Spleen (tissue), 11 donors: ENCODE data around the gene ARPP19. TPM values are rescaled to one million over a fixed set of nuclear protein-coding genes. Genes with fewer than 3 reads are reported as not detected.

ENCODE experiments used
- DNase-seq: peaks from one replicate; pipeline ENCODE4 v3.0.0-alpha.2; 2020
- H3K27ac ChIP-seq, 8 donors: fragments of 200-600 bp; sonication (generic) in 7 of 8; 1 replicate in 4 of 8; 2 replicates in 4 of 8; pipeline versions ENCODE4 v1.5.0 to v1.8.0; 2016 to 2021; ENCODE audit warnings: inconsistent platforms in 4 of 8, mild to moderate bottlenecking in 4 of 8, moderate library complexity in 1 of 8
- H3K27me3 ChIP-seq, 7 donors: fragments of 200-600 bp; sonication (generic) in 6 of 7; replicated peaks in 1 of 7; 1 replicate in 4 of 7; 2 replicates in 3 of 7; pipeline versions ENCODE4 v1.5.0 to v1.8.0; 2016 to 2021; ENCODE audit warnings: inconsistent platforms in 3 of 7, mild to moderate bottlenecking in 1 of 7
- H3K36me3 ChIP-seq, 6 donors: fragments of 200-600 bp; sonication (generic) in 5 of 6; 1 replicate in 4 of 6; 2 replicates in 2 of 6; pipeline versions ENCODE4 v1.5.0 to v1.8.0; 2016 to 2021; ENCODE audit warnings: inconsistent platforms in 2 of 6
- H3K4me1 ChIP-seq, 6 donors: fragments of 200-600 bp; sonication (generic) in 5 of 6; 1 replicate in 3 of 6; 2 replicates in 3 of 6; pipeline versions ENCODE4 v1.5.0 to v1.8.0; 2016 to 2021; ENCODE audit warnings: inconsistent platforms in 3 of 6
- H3K4me3 ChIP-seq, 8 donors: fragments of 200-600 bp; sonication (generic) in 7 of 8; 1 replicate in 4 of 8; 2 replicates in 4 of 8; pipeline versions ENCODE4 v1.5.0 to v1.8.0; 2016 to 2021; ENCODE audit warnings: inconsistent platforms in 4 of 8, mild to moderate bottlenecking in 4 of 8, moderate library complexity in 2 of 8
- H3K9me3 ChIP-seq, 8 donors: fragments of 200-600 bp; sonication (generic) in 7 of 8; 1 replicate in 4 of 8; 2 replicates in 4 of 8; pipeline versions ENCODE4 v1.5.0 to v1.8.0; 2016 to 2021; ENCODE audit warnings: inconsistent platforms in 4 of 8
- POLR2A ChIP-seq, 3 donors: fragments of 450-650 bp; IDR thresholded peaks; one replicate each; pipeline ENCODE4 v1.5.1; 2017; ENCODE audit warnings: antibody characterized with exemption in 3 of 3, mild to moderate bottlenecking in 1 of 3
- POLR2AphosphoS5 ChIP-seq, 3 donors: sonication (generic); formaldehyde crosslinking; IDR thresholded peaks; one replicate each; pipeline ENCODE4 v1.5.1; 2017; ENCODE audit warnings: antibody characterized with exemption in 3 of 3
- WGBS, 5 donors: extraction: QIAGEN DNeasy Blood & Tissue Kit in 3 of 5; methylation state at CpG; one replicate each; pipeline versions ENCODE4 v1.1.5 to v1.1.7; 2013 to 2018; 5-methylcytosine and 5-hydroxymethylcytosine counted together
- intact Hi-C: fragments of 100-400 bp; cut with DNase I; formaldehyde crosslinking; loops from one replicate; pipeline ENCODE4 v1.15.0; 2023; ENCODE audit warnings: low total_unique reads
- polyA plus RNA-seq, 3 donors: library from polyadenylated mRNA; stranded (reverse); fragments of 200-250 nt; gene quantifications; one replicate each; pipeline ENCODE4 v1.2.1, GENCODE V29; 2013
- total RNA-seq, 7 donors: library from RNA; depleted of rRNA in 3 of 7; stranded (reverse); fragments of >200 nt in 3 of 7; fragmentation: NEBNext Ultra II Directional in 4 of 7; extraction: Animal tissue kit (Norgen Biotek cat#: 25700) in 4 of 7; gene quantifications; one replicate each; pipeline versions ENCODE4 v1.1.0 to v1.2.1, GENCODE V29; 2016 to 2021
- TF ChIP-seq, protein P1 (sequence below), 11 experiments: fragments of 200-600 bp in 7 of 11; fragments of 450-650 bp in 4 of 11; sonication (generic) in 4 of 11; IDR thresholded peaks in 8 of 11; conservative IDR thresholded peaks in 3 of 11; 1 replicate in 7 of 11; 2 replicates in 4 of 11; pipeline versions ENCODE4 v1.4.0 to v1.8.0; 2016 to 2021; ENCODE audit warnings: antibody characterized with exemption in 11 of 11, inconsistent platforms in 4 of 11, mild to moderate bottlenecking in 1 of 11
- donor health status: healthy with polysubstance abuse.
- donor health status: DM: no; HTN: no; CAD: no; lungs with moderate emphysema.
- donor health status: DM: no; HTN: no; CAD: no.
- donor health status: Bipolar disorder and iron deficiency.
- donor health status: healthy.
- donor health status: DM: no; HTN: no; CAD: no.
- donor health status: DM: yes; HTN: yes; CAD: no.

ARPP19 gene
- total and polyA plus RNA-seq, 10 donors, result 18.3 to 132 (median 101) TPM

DNA sequence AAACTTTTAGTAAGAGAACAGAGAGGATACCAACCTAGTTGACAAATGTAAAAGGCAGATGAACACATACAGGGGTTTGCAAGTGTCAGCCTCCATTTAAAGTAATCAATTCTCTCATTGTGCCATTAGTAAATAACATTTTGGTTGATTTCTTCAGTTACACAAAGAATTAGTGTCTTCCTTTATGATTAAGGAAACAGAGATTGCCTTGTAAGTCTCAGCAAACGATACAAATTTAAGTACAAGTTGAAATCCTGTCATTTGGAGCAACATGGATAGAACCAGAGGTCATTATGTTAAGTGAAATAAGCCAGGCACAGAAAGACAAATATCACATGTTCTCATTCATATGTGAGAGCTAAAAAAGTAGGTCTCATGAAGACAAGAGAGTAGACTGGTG, 66.2 kb downstream of the ARPP19 start:
- Histone ChIP-seq H3K36me3 (no peaks in the 10 kb centered on the region), H3K9me3 (no peaks in the 10 kb centered on the region), H3K27ac (no peak overlapping the region), H3K4me3 (no peak overlapping the region), H3K4me1 (peaks cover 6 to 73% (median 25%) of the 10 kb centered on the region in 6 donors), H3K27me3 (no peaks in the 10 kb centered on the region)
- intact Hi-C loops, result no loop called here
- 83 to 94% (median 88%) methylated on average over 1 of the region's 1 CpG for WGBS, 5 donors
- TF ChIP-seq POLR2AphosphoS5 (IDR thresholded peaks at IDR 0.05), result no peak
- TF ChIP-seq POLR2A (IDR thresholded peaks at IDR 0.05), result no peak
- TF ChIP-seq, protein P1, sequence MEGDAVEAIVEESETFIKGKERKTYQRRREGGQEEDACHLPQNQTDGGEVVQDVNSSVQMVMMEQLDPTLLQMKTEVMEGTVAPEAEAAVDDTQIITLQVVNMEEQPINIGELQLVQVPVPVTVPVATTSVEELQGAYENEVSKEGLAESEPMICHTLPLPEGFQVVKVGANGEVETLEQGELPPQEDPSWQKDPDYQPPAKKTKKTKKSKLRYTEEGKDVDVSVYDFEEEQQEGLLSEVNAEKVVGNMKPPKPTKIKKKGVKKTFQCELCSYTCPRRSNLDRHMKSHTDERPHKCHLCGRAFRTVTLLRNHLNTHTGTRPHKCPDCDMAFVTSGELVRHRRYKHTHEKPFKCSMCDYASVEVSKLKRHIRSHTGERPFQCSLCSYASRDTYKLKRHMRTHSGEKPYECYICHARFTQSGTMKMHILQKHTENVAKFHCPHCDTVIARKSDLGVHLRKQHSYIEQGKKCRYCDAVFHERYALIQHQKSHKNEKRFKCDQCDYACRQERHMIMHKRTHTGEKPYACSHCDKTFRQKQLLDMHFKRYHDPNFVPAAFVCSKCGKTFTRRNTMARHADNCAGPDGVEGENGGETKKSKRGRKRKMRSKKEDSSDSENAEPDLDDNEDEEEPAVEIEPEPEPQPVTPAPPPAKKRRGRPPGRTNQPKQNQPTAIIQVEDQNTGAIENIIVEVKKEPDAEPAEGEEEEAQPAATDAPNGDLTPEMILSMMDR (IDR thresholded peaks at IDR 0.05 in 8 of 11, conservative IDR thresholded peaks at IDR 0.05 in 3 of 11), result no peak
- DNase-seq, result no peak

DNA sequence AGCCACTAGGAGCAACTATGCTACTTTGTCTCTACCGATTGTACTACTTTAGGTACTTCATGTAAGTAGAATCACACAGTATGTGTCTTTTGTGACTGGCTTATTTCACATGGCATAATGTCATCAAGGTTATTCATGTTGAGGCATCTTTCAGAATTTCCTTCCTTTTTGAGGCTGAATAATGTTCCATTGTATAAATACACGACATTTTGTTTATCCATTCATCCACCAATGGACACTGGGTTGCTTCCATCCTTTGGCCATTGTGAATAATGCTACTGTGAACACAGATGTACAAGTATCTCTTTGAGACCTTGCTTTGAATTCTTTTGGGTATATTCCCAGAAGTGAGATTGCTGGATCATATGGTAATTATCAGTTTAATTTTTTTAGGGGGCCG, 69.3 kb downstream of the ARPP19 start:
- Histone ChIP-seq H3K36me3 (no peaks in the 10 kb centered on the region), H3K9me3 (no peaks in the 10 kb centered on the region), H3K4me1 (peaks cover 6 to 70% (median 27%) of the 10 kb centered on the region in 6 donors), H3K27ac (no peak overlapping the region), H3K27me3 (no peaks in the 10 kb centered on the region), H3K4me3 (no peak overlapping the region)
- DNase-seq, result no peak
- TF ChIP-seq POLR2A (IDR thresholded peaks at IDR 0.05) (no peak), POLR2AphosphoS5 (IDR thresholded peaks at IDR 0.05) (no peak)
- TF ChIP-seq, protein P1 (IDR thresholded peaks at IDR 0.05 in 8 of 11, conservative IDR thresholded peaks at IDR 0.05 in 3 of 11), result no peak
- 81 to 93% (median 83%) methylated on average over 3 of the region's 3 CpGs for WGBS, 5 donors
- intact Hi-C loops, result no loop called here

DNA sequence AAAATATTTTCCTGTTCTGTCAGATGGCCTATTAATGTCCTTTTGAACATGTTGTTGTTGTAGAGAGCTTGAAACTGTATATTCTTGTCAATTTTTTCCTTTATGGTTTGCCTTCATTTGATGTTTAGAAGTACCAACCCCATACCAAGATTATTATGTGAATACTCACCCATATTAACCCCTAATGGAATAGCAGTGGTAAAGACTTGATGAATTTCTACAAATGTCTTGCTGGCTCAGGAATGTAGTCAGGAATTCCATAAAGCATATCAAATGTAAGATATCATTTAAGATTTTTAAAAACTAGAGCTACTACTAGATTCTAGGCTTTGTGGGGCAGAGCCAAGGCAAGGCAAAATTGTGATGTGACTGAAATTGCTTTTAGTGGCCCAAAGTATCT, 70.1 kb downstream of the ARPP19 start:
- Histone ChIP-seq H3K4me1 (peaks cover 0 to 62% (median 19%) of the 10 kb centered on the region in 6 donors), H3K36me3 (no peaks in the 10 kb centered on the region), H3K9me3 (no peaks in the 10 kb centered on the region), H3K27me3 (no peaks in the 10 kb centered on the region), H3K27ac (no peak overlapping the region), H3K4me3 (no peak overlapping the region)
- no peak for DNase-seq
- no peak for TF ChIP-seq POLR2A (IDR thresholded peaks at IDR 0.05)
- intact Hi-C loops, result no loop called here

Other genes starting within 250 kb of the ARPP19 start
- 10 to 100 TPM; 30.9 to 48.3 (median 39.1) TPM for gene MYO5A, start 40.1 kb downstream of the ARPP19 start, total RNA-seq
- 1 to 10 TPM; 4.7 to 6.4 (median 6.3) TPM for gene MYO5A, start 40.1 kb downstream of the ARPP19 start, polyA plus RNA-seq
- gene ATOSA, start 110.4 kb upstream of the ARPP19 start, total RNA-seq, result 100 to 1,000 TPM in 2 of 7 donors, 10 to 100 TPM in 5; 65.2 to 148 (median 80.3) TPM
- gene ATOSA, start 110.4 kb upstream of the ARPP19 start, polyA plus RNA-seq, result 10 to 100 TPM; 57.0 to 80.7 (median 59.9) TPM
- gene ONECUT1, start 221.3 kb upstream of the ARPP19 start, total RNA-seq, result not detected
- not detected for gene ONECUT1, start 221.3 kb upstream of the ARPP19 start, polyA plus RNA-seq